ENCODE data around the gene HOXA11.

The HOXA11 gene

GRCh38 chr7:27147199-27148030 is 37.6 kb downstream of the HOXA11 start, which contains the start of gene HOXA6:
TSS of gene HOXA6 (minus strand) at chr7:27147774. CDS start at chr7:27147749, 25 bp downstream.
- no peak for DNase-seq (ENCODE audit: low read depth in 2 of 2)

GRCh38 chr7:27146491-27147198 is 38.4 kb downstream of the HOXA11 start:
- no peak for DNase-seq (ENCODE audit: low read depth in 2 of 2)

GRCh38 chr7:27145914-27146412 is 39.1 kb downstream of the HOXA11 start:
- no peak for DNase-seq (ENCODE audit: low read depth in 2 of 2)

DNA sequence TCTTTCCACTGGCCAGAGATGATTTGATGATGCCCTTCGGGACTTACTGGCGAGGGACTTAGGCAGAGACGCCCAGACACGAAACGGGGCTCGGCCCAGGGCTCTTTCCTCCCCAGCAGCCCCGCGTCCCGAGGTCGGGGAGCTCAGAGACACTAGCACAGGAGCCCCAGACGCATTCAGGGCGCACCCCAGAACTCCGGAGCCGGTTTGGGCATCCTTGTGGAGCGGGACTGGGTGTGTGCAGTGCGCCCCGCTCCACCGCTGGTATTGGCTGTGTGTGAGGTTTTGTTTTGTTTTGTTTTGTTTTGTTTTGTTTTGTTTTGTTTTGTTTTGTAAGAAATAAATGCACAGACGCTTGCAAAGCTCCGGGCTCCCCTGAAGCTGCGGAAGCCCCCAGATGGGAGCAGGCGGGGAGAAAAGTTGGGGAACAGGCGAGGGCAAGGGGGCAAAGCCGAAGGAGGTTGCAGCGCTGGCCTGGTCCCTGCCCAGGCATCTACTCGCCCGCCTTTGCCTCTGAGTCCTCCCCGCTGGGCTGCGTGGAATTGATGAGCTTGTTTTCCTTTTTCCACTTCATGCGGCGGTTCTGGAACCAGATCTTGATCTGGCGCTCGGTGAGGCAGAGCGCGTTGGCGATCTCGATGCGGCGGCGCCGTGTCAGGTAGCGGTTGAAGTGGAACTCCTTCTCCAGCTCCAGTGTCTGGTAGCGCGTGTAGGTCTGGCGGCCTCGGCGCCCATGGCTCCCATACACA is 39.7 kb downstream of the HOXA11 start:
- no peak for DNase-seq (ENCODE audit: low read depth in 2 of 2)

GRCh38 chr7:27144781-27145164 is 40.3 kb downstream of the HOXA11 start:
- no peak for DNase-seq (ENCODE audit: low read depth in 2 of 2)

DNA sequence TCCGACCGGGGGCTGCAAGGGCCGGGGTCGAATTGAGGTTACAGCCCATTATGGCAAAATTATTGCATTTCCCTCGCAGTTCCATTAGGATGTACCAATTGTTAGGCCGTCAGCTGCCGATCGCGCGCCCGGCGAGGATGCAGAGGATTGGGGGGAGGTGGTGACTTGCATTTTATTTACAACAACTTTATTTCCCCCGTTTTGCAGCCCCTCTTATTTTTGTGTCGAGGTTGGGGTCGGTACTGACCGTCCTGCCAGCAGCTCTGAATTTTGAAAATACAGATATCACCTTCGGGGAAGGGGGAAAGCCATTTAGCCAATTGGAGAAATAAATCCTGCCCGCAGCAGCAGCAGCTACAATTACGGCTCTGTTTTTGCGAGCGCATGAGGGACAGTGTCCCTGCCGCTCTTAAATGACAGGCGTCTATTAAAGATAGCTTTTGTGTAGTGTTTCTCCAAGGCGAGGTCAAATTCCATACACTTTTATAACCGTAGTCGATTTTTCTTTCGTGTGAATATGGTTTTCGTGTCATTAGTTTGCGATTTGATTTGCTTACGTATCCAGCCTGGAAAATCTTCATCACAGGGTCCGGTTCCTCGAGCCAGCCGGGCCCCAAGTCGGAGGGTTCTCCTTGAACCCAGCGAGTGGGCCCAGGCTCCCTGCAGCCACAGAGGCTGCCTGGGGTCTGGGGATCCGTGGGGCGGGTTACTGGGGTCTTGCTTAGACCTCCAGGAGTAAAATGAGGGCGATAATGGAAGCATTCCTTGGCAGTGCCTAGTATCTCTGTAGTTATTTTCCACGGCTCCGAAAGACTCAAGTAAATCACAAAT is 40.9 kb downstream of the HOXA11 start:
- DNase-seq (ENCODE audit: low read depth in 2 of 2): no peak

DNA sequence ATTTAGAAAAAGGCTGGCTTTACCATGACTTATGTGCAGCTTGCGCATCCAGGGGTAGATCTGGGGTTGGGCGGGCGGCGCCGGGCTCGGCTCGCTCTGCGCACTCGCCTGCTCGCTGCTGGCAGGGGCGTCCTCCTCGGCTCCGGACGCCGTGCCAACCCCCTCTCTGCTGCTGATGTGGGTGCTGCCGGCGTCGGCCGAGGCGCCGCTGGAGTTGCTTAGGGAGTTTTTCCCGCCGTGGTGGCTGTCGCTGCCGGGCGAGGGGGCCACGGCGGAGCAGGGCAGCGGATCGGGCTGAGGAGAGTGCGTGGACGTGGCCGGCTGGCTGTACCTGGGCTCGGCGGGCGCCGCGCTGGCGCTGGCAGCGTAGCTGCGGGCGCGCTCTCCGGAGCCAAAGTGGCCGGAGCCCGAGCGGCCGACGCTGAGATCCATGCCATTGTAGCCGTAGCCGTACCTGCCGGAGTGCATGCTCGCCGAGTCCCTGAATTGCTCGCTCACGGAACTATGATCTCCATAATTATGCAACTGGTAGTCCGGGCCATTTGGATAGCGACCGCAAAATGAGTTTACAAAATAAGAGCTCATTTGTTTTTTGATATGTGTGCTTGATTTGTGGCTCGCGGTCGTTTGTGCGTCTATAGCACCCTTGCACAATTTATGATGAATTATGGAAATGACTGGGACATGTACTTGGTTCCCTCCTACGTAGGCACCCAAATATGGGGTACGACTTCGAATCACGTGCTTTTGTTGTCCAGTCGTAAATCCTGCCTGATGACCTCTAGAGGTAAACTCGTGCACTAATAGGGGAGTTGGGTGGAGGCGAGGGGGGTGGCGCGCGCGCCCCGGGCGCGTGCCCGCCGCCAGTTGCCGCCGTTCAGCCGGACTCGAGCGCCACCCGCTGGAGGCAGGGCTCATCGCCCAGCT is 41.7 kb downstream of the HOXA11 start, which contains the start of gene HOXA5:
TSS of gene HOXA5 (minus strand) at position 659 of the 927 bp plus-strand sequence. CDS start at position 585, 74 bp downstream.
- no peak for DNase-seq (ENCODE audit: low read depth in 2 of 2)

DNA sequence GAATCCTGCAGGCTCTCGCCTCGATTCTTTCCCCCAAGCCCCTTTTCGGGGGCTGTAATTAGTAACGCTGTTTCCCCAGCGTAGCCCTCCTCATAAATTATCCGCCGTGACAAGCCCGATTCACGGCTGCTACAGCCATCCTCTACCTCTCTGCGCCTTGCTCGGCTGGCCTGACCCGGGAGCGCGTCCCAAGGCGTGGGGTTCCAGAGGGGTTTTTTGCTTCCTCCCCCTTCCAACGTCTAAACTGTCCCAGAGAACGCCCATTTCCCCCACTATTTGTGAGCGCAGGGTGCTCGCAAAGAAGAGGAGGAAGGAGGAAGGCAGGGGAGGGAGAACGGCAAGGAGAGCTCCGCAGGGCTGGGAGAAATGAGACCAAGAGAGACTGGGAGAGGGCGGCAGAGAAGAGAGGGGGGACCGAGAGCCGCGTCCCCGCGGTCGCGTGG is 42.4 kb downstream of the HOXA11 start:
- DNase-seq (ENCODE audit: low read depth in 2 of 2): no peak

DNA sequence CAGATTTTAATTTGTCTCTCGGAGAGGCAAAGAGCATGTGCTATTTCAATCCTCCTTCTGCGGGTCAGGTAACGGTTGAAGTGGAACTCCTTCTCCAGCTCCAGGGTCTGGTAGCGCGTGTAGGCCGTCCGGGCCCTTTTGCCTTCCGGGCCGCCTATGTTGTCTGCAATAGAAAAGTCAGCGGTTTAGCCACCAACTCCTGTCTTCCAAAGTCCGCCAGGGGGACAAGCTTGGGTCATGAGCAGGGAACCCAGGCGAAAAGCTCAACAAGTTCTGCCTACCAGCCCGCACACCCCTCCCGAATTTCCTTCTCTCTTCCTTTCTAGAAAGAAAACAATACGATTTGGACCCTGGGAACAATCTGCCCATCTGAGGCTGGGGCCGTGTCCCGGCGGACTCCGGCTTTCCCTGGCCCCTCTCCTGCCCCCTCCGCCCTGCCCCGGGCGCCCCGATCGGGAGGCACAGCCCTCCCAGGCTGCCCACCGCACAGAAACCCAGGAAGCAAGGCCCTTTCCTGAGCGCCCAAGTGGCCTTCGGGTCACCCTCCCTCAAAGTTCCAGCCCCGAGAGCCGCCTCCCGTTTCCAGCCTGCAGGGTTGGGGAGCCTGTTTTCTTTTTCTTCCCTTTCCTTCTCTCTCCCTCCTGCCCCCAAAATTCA is 43.0 kb downstream of the HOXA11 start:
- DNase-seq (ENCODE audit: low read depth in 2 of 2): no peak

- DNase-seq (ENCODE audit: low read depth in 2 of 2): no peak
These were observed 43.7 kb downstream of the HOXA11 start for GRCh38 chr7:27141137-27141922.

DNA sequence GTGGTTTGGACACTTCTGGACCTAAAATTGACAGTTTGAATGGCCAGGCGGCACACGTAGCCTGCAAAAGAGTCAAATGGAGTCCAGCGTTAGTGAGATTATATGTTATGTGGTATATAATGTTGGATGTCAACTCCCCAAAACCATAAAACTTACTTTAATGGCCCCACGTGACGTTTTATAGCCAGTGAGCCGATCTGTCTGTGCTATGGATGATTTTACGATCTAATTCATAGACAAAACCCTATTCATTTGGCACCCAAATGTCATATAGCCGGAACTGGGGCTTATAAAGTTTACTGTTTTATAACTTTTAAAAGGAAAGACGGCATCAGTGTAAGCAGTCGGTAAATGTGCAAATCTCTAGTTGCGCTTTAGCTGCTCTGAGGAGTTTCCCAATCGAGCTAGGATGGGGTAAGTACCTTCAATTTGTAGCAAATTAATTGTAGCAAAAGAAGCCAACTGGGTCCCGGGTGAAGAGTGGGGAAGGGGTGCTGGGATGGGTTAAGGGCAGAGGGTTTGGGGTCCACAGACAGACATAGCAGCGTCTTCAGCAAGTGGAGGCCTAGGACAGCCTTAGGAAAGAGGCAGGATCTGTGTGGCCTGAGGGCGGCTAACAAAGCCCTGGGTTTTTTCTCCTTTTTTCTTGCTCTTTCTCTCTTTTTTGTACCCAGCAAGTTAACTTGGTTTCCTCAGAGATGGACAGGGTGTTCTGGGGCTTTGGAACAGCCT is 44.7 kb downstream of the HOXA11 start:
- DNase-seq (ENCODE audit: low read depth in 2 of 2): no peak

DNA sequence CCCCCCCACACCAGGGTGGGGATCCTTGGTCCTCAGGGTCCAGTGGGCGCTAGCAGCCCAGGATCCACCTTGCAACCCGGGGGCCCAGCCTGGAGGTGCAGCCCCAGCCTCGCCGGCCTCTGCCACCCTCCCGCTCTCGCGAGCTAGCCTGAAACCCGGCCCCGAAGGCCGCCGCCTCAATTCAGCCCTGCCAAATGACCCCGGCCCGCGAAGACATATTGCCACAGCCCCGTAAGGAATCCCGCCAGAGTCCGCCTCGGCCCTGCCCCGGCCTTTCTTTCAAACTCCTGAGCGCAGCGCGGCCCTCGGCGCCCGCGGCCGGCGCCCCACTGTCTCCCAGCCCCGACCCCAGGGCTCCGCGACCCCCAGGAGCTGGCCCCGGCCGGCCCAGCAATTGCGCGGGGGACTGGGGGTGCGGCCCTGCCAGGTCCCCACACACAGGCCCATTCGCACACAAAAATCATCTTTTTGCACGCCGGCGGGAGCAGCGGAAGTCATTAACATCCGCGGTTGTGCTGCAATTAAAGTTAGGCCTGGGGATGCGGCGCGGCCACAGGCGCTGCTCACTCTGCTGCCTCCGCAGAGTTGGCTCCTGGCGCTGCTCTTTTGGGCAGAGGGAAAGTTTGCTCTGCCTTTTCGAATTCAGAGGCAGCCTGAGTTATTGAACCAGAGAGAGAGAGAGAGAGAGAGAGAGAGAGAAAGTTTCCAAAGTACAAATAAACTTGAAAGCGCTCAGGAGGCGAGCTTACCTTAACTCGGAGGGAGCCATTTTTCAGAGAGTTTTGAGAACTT is 45.5 kb downstream of the HOXA11 start:
- DNase-seq (ENCODE audit: low read depth in 2 of 2): no peak

DNA sequence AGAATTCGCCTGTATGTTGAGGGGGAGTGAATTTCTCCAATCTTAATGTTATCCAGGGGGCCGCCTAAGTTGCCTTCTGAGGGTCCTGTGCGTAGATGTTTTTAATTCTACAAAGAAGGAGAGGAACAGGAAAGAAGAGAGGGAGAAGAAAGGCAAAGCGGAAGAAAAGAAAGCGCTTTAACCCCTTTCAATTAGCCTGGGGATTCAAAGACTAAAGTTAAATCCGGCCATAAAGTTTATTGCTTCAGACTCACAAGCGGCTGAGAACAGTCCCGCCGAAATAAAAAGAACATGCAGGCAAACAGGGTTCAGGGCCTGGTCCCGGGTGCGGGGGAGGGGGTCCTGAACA is 46.1 kb downstream of the HOXA11 start:
- no peak for DNase-seq (ENCODE audit: low read depth in 2 of 2)

DNA sequence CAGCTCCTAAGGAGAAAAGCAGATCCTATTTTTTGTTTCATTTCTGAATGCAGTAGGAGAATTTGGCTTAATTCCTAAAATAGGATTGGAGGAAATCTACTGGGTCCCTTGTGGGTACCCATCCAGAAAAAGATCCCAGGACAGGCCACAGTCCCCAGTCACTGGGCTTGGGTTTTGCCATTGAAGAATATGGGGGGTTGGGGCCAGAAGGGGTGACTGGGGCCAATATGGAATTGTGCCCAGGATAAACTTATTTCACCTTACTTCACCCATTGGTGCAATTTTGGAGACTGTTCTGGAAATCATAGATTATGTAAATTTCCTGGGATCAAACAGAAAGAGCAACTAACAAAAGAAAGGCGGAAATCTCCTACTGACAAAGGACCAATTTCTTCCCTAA is 46.6 kb downstream of the HOXA11 start:
- no peak for DNase-seq (ENCODE audit: low read depth in 2 of 2)

- no peak for DNase-seq (ENCODE audit: low read depth in 2 of 2)
These were observed 47.3 kb downstream of the HOXA11 start for GRCh38 chr7:27137640-27138315.

DNA sequence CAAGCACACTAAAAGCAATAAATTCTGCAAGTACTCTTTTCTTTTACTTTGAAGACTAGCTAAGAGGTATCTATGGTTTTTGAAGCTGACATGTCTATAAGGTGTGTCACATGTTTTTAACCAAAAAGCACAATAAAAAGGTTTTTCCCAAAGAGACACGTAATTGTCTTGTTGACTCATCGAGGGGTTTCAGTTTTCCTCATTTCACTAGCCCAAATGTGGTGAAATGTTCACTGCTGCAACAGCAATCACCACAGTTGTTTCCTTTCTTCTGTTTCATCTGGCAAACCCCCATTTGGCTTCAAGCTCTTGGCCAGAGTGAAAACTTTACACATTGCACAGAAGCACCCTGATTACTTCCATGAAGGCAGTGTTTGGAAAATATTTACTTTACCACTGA is 50.6 kb downstream of the HOXA11 start:
- DNase-seq (ENCODE audit: low read depth in 2 of 2): no peak
